GM12878 (cell line): Measurements from ENCODE around the gene ZNF700. TPM values are rescaled to one million over a fixed set of nuclear protein-coding genes. Genes with fewer than 3 reads are reported as not detected.

Experiments used
- ATAC-seq: fragments of 200-7000 bp; cut with Tn5 transposase; 3 replicates; pipeline ENCODE4 v1.9.1; 2020; ENCODE audit warnings: mild to moderate bottlenecking, moderate library complexity
- BruUV-seq: library from RNA; stranded (reverse); fragments of 400-500 nt; replicated peaks from 2 replicates; lab custom pipeline; 2021; lab: Mats Ljungman, UMichigan
- CTCF ChIA-PET: fragments of 300-600 bp; sonication (Branson Sonifier 250); formaldehyde crosslinking; extraction: SDS; loops from one replicate; lab custom pipeline; 2021; ENCODE audit warnings: inconsistent platforms; lab: Yijun Ruan, JAX
- POLR2A ChIA-PET: fragments of 350-600 bp; formaldehyde crosslinking; extraction: SDS; loops from one replicate; lab custom pipeline; 2021; ENCODE audit warnings: inconsistent platforms; lab: Charles Lee
- RAD21 ChIA-PET: fragments of 300-600 bp; sonication (Branson Sonifier 250); formaldehyde crosslinking; loops from one replicate; lab custom pipeline; 2023; ENCODE audit warnings: antibody characterized with exemption; ENCODE audit not compliant: unreplicated experiment; lab: Charles Lee
- SMC1A ChIA-PET: fragments of 300-600 bp; sonication (Branson Sonifier 250); formaldehyde crosslinking; loops from one replicate; lab custom pipeline; 2023; ENCODE audit not compliant: unreplicated experiment, uncharacterized antibody; lab: Charles Lee
- DNase-seq: peaks from one replicate; pipeline ENCODE4 v3.0.0-alpha.2; 2011; ENCODE audit warnings: low read depth, low spot score
- FAIRE-seq: peaks from 3 replicates; lab custom pipeline; 2011; peaks lifted over from hg19 to GRCh38; lab: Jason Lieb, UNC
- H2AFZ ChIP-seq: 2 replicates; pipeline ENCODE4 v1.6.0; 2011; ENCODE audit warnings: low read depth, low read length, control low read depth; ENCODE audit not compliant: control insufficient read depth
- H3K27ac ChIP-seq: 2 replicates; pipeline ENCODE4 v1.5.1; 2011; ENCODE audit warnings: control low read depth; ENCODE audit not compliant: control insufficient read depth, insufficient read depth
- H3K27me3 ChIP-seq, 2 experiments: replicated peaks in 1 of 2; 2 replicates each; pipeline versions ENCODE4 v1.6.0 to v1.6.1; 2011; ENCODE audit warnings: low read length in 1 of 2; ENCODE audit not compliant: control insufficient read depth in 2 of 2, insufficient read depth in 2 of 2
- H3K36me3 ChIP-seq, 2 experiments: 2 replicates each; pipeline ENCODE4 v1.5.1; 2011; ENCODE audit warnings: low read length in 1 of 2; ENCODE audit not compliant: control insufficient read depth in 2 of 2, insufficient read depth in 2 of 2
- H3K4me1 ChIP-seq: 2 replicates; pipeline ENCODE4 v1.6.1; 2011; ENCODE audit warnings: mild to moderate bottlenecking, low read length, moderate library complexity, mixed read lengths; ENCODE audit not compliant: control insufficient read depth, insufficient read depth
- H3K4me2 ChIP-seq: 2 replicates; pipeline ENCODE4 v1.6.0; 2011; ENCODE audit warnings: control low read depth; ENCODE audit not compliant: control insufficient read depth, insufficient read depth
- H3K4me3 ChIP-seq: fragments of 200-600 bp; sonication (generic); 2 replicates; pipeline ENCODE4 v1.5.1; 2016
- H3K79me2 ChIP-seq: 2 replicates; pipeline ENCODE4 v1.6.0; 2011; ENCODE audit warnings: low read length; ENCODE audit not compliant: control insufficient read depth, insufficient read depth
- H3K9ac ChIP-seq: 2 replicates; pipeline ENCODE4 v1.8.0; 2011; ENCODE audit warnings: low read length, control low read depth, mixed read lengths; ENCODE audit not compliant: control insufficient read depth, insufficient read depth
- H3K9me3 ChIP-seq: replicated peaks from 3 replicates; pipeline ENCODE4 v1.5.1; 2011; ENCODE audit warnings: mild to moderate bottlenecking, low read length; ENCODE audit not compliant: control insufficient read depth, insufficient read depth
- H4K20me1 ChIP-seq: 2 replicates; pipeline ENCODE4 v1.6.0; 2011; ENCODE audit not compliant: control insufficient read depth, insufficient read depth
- CHD2 ChIP-seq: IDR thresholded peaks from 2 replicates; pipeline ENCODE4 v1.6.1; 2011; ENCODE audit warnings: low read depth, low read length, improper control_type of control experiment, borderline replicate concordance
- CREM ChIP-seq: IDR thresholded peaks from 2 replicates; pipeline ENCODE4 v1.6.1; 2014; ENCODE audit warnings: antibody characterized with exemption, low read depth
- DPF2 ChIP-seq: fragments of 450-650 bp; IDR thresholded peaks from 2 replicates; pipeline ENCODE4 v1.6.1; 2017; ENCODE audit warnings: mild to moderate bottlenecking
- PAX8 ChIP-seq: fragments of 450-650 bp; IDR thresholded peaks from 2 replicates; pipeline ENCODE4 v1.6.1; 2017; ENCODE audit warnings: mild to moderate bottlenecking, moderate library complexity
- POLR2AphosphoS5 ChIP-seq: IDR thresholded peaks from 2 replicates; pipeline ENCODE4 v1.6.1; 2011; ENCODE audit warnings: mild to moderate bottlenecking, low read length, inconsistent platforms
- RCOR1 ChIP-seq: conservative IDR thresholded peaks from 2 replicates; pipeline ENCODE4 v1.6.1; 2012; ENCODE audit warnings: low read depth, low read length, improper control_type of control experiment
- SPI1 ChIP-seq: IDR thresholded peaks from 2 replicates; pipeline ENCODE4 v1.6.1; 2011; ENCODE audit warnings: low read depth, mild to moderate bottlenecking, low read length, moderate library complexity, borderline replicate concordance; ENCODE audit not compliant: insufficient read depth
- SRF ChIP-seq, 2 experiments: IDR thresholded peaks; 2 replicates each; pipeline ENCODE4 v1.6.1; 2011; ENCODE audit warnings: low read depth in 2 of 2, low read length in 2 of 2, mild to moderate bottlenecking in 1 of 2, moderate library complexity in 1 of 2
- TAF1 ChIP-seq: IDR thresholded peaks from 2 replicates; pipeline ENCODE4 v1.6.1; 2011; ENCODE audit warnings: mild to moderate bottlenecking, low read depth, low read length, borderline replicate concordance
- ZNF384 ChIP-seq: IDR thresholded peaks from 2 replicates; pipeline ENCODE4 v1.6.1; 2012; ENCODE audit warnings: low read depth, mild to moderate bottlenecking, low read length, improper control_type of control experiment, borderline replicate concordance
- WGBS: methylation state at CpG from one replicate; pipeline ENCODE4 v1.1.6; 2016; ENCODE audit warnings: low lambda C conversion rate; ENCODE audit not compliant: insufficient replicate concordance, insufficient coverage; ENCODE audit errors: missing lambda C conversion rate; 5-methylcytosine and 5-hydroxymethylcytosine counted together
- in situ Hi-C: fragments of 300-500 bp; cut with MboI; formaldehyde crosslinking; loops from 9 replicates; pipeline ENCODE4 v1.14.3; 2018; ENCODE audit warnings: mixed read lengths
- intact Hi-C: fragments of 100-400 bp; cut with micrococcal nuclease; formaldehyde crosslinking; loops from one replicate; pipeline ENCODE4 v1.14.2; 2022; ENCODE audit not compliant: unreplicated experiment
- polyA plus RNA-seq, 11 experiments: library from polyadenylated mRNA; depleted of rRNA in 4 of 11; unstranded in 6 of 11; stranded (reverse) in 5 of 11; fragments of >200 nt; fragmentation: Nextera tagmentation in 4 of 11; fragmentation: Illumina TruSeq in 1 of 11; extraction: Ambion mirVana in 4 of 11; extraction: Trizol in 1 of 11; gene quantifications; 1 replicate in 1 of 11; 2 replicates in 10 of 11; pipeline versions ENCODE4 v1.2.1 to v1.2.3, GENCODE V29; 2011 to 2016; ENCODE audit warnings: inconsistent platforms in 2 of 11, missing spikeins in 2 of 11, low read depth in 1 of 11
- total RNA-seq, 4 experiments: library from RNA; depleted of rRNA in 3 of 4; stranded (reverse); fragments of >200 nt in 3 of 4; fragmentation: Illumina TruSeq in 1 of 4; extraction: Trizol in 1 of 4; gene quantifications; 2 replicates each; pipeline versions ENCODE4 v1.2.1 to v1.2.3, GENCODE V29; 2013 to 2021
- TF ChIP-seq, protein P1 (sequence below): fragments of 450-650 bp; IDR thresholded peaks from 2 replicates; pipeline ENCODE4 v1.6.1; 2017; ENCODE audit warnings: low read depth, mild to moderate bottlenecking, moderate library complexity
- TF ChIP-seq, protein P2 (sequence below): fragments of 450-650 bp; conservative IDR thresholded peaks from 2 replicates; pipeline ENCODE4 v1.6.1; 2017; ENCODE audit warnings: mild to moderate bottlenecking, moderate library complexity
- TF ChIP-seq, protein P3 (sequence below): IDR thresholded peaks from 2 replicates; pipeline ENCODE4 v1.6.1; 2012; ENCODE audit warnings: low read length, inconsistent platforms
- TF ChIP-seq, protein P4 (sequence below): fragments of 450-650 bp; IDR thresholded peaks from 2 replicates; pipeline ENCODE4 v1.6.1; 2017; ENCODE audit warnings: mild to moderate bottlenecking

Gene ZNF700
- total and polyA plus RNA-seq, 10 of the 15 experiments (the other 5 are each of a cell fraction or from before 2014, with no cell fraction given), result 6.7 to 16.0 (median 11.1) TPM

DNA sequence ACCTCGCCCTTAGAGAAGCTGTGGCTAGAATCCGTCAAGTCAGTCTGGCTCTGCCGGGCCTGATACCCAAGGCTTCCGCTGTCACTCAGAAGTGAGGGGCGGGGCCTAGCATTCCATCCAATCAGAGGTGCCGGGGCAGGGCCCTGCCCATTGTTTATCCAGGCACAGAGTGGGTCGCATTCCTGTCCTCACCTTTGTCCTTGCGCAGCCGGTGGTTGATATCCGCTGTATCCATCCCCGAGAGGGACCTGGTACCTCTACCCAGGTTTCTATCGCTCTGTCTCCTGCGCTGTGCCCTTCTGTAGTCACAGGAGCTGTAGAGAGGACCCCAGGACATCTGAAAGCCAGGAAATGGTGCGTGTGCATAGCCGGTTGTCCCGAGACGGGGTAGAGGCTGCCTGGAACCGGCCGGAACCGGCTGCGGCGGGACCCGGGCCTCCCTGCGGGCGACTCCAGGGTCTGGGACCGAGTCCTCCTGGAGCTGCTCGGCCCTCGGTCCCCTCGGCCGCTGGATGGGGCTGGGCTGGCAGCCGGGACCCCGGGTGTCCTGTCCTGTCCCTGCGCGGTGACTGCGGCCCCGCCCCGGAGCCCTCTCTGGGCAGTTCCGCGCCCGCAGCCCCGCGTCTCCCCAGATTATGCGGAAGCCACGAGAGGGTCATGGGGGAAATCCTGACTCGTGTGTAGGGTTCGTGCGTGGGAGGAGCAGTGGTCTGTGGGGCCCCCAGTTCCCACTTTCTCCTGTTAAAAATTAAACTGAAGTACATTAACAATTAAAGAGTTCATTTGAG, 40.1 kb downstream of the ZNF700 start, which contains the start of gene ZNF763:
Gene ZNF763, plus strand, starts transcription at position 183 of the 788 bp plus-strand sequence. Its CDS starts 169 bp downstream, at position 352.
- TSS peak; percentile 87 for BruUV-seq
- no peaks in the 10 kb centered on the region for H3K36me3 ChIP-seq
- FAIRE-seq (peak; percentile 23), DNase-seq (peak; percentile 79), ATAC-seq (peak; percentile 97)
- H3K27ac ChIP-seq, result peak within 1 kb of the TSS; percentile 94
- peaks cover 7% of the 10 kb centered on the region for H3K4me1 ChIP-seq
- peak within 1 kb of the TSS; percentile 94 for H3K4me2 ChIP-seq
- ChIA-PET POLR2A (interaction anchor here (0.6 to 3.1 kb wide), 5 partner anchors 24 to 389 kb away, joined by 3 to 18 read pairs (median 3); partner anchors contain the start of gene ZNF700), CTCF (interaction anchor here (0.7 to 5.7 kb wide), 15 partner anchors 19 to 435 kb away, joined by 3 to 83 read pairs (median 5); partner anchors contain the start of genes ZNF20, ZNF433, ZNF491 and ZNF700), SMC1A (interaction anchor here (0.6 to 4.7 kb wide), 8 partner anchors 24 to 176 kb away, joined by 3 to 54 read pairs (median 5); partner anchors contain the start of genes ZNF20, ZNF700 and ZNF878), RAD21 (interaction anchor here (0.6 to 3.5 kb wide), 11 partner anchors 20 to 175 kb away, joined by 3 to 36 read pairs (median 9); partner anchors contain the start of genes ZNF20, ZNF491, ZNF700 and ZNF878)
- H3K9ac ChIP-seq, result peak within 1 kb of the TSS; percentile 90
- in situ Hi-C loops, result loop anchor here (5.0 kb wide), 1 partner anchor 177 kb away; the partner anchor contains the start of gene ZNF20
- H3K79me2 ChIP-seq, result no peaks in the 10 kb centered on the region
- under 1% methylated on average over 45 of the region's 47 CpGs for WGBS
- no peaks in the 10 kb centered on the region; the same call in 2 of the 3 replicates for H3K9me3 ChIP-seq
- H4K20me1 ChIP-seq, result no peaks in the 10 kb centered on the region
- H3K27me3 ChIP-seq, result no peaks in the 10 kb centered on the region
- H2AFZ ChIP-seq, result peak within 1 kb of the TSS; percentile 97
- H3K4me3 ChIP-seq, result peak within 1 kb of the TSS; percentile 70
- intact Hi-C loops, result loop anchor here (1.0 kb wide), 3 partner anchors 23 to 176 kb away; partner anchors contain the start of gene ZNF700
- TF ChIP-seq SPI1 (peak; percentile 47), ZNF384 (no peak), CREM (0 out of 2 replicates have a peak, but pooled peaks have one; percentile 17), PAX8 (no peak), RCOR1 (0 out of 2 replicates have a peak, but pooled peaks have one; percentile 13), DPF2 (peak; percentile 76; the same call in 1 of the 2 replicates), CHD2 (no peak; the same call in 1 of the 2 replicates), SRF (IDR thresholded peaks at IDR 0.05; ENCODE audit: low read depth in 2 of 2, low read length in 2 of 2) (no peak), TAF1 (no peak), POLR2AphosphoS5 (peak; percentile 89)
- TF ChIP-seq, protein P1, sequence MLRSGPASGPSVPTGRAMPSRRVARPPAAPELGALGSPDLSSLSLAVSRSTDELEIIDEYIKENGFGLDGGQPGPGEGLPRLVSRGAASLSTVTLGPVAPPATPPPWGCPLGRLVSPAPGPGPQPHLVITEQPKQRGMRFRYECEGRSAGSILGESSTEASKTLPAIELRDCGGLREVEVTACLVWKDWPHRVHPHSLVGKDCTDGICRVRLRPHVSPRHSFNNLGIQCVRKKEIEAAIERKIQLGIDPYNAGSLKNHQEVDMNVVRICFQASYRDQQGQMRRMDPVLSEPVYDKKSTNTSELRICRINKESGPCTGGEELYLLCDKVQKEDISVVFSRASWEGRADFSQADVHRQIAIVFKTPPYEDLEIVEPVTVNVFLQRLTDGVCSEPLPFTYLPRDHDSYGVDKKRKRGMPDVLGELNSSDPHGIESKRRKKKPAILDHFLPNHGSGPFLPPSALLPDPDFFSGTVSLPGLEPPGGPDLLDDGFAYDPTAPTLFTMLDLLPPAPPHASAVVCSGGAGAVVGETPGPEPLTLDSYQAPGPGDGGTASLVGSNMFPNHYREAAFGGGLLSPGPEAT, result peak; percentile 80; the same call in 1 of the 2 replicates
- TF ChIP-seq, protein P2, sequence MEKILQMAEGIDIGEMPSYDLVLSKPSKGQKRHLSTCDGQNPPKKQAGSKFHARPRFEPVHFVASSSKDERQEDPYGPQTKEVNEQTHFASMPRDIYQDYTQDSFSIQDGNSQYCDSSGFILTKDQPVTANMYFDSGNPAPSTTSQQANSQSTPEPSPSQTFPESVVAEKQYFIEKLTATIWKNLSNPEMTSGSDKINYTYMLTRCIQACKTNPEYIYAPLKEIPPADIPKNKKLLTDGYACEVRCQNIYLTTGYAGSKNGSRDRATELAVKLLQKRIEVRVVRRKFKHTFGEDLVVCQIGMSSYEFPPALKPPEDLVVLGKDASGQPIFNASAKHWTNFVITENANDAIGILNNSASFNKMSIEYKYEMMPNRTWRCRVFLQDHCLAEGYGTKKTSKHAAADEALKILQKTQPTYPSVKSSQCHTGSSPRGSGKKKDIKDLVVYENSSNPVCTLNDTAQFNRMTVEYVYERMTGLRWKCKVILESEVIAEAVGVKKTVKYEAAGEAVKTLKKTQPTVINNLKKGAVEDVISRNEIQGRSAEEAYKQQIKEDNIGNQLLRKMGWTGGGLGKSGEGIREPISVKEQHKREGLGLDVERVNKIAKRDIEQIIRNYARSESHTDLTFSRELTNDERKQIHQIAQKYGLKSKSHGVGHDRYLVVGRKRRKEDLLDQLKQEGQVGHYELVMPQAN, result peak; percentile 67; the same call in 1 of the 2 replicates
- TF ChIP-seq, protein P3, sequence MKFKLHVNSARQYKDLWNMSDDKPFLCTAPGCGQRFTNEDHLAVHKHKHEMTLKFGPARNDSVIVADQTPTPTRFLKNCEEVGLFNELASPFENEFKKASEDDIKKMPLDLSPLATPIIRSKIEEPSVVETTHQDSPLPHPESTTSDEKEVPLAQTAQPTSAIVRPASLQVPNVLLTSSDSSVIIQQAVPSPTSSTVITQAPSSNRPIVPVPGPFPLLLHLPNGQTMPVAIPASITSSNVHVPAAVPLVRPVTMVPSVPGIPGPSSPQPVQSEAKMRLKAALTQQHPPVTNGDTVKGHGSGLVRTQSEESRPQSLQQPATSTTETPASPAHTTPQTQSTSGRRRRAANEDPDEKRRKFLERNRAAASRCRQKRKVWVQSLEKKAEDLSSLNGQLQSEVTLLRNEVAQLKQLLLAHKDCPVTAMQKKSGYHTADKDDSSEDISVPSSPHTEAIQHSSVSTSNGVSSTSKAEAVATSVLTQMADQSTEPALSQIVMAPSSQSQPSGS, result 0 out of 2 replicates have a peak, but pooled peaks have one; percentile 29
- TF ChIP-seq, protein P4, sequence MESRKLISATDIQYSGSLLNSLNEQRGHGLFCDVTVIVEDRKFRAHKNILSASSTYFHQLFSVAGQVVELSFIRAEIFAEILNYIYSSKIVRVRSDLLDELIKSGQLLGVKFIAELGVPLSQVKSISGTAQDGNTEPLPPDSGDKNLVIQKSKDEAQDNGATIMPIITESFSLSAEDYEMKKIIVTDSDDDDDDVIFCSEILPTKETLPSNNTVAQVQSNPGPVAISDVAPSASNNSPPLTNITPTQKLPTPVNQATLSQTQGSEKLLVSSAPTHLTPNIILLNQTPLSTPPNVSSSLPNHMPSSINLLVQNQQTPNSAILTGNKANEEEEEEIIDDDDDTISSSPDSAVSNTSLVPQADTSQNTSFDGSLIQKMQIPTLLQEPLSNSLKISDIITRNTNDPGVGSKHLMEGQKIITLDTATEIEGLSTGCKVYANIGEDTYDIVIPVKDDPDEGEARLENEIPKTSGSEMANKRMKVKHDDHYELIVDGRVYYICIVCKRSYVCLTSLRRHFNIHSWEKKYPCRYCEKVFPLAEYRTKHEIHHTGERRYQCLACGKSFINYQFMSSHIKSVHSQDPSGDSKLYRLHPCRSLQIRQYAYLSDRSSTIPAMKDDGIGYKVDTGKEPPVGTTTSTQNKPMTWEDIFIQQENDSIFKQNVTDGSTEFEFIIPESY, result no peak
